A673 (cell line): Measurements from ENCODE around the gene SPSB1. TPM values are rescaled to one million over a fixed set of nuclear protein-coding genes. Genes with fewer than 3 reads are reported as not detected.

Experiments
- BruUV-seq: library from RNA; stranded (reverse); fragments of 400-500 nt; replicated peaks from 2 replicates; lab custom pipeline; 2021; lab: Mats Ljungman, UMichigan
- CTCF ChIA-PET: fragments of 300-600 bp; sonication (Branson Sonifier 250); formaldehyde crosslinking; loops from one replicate; lab custom pipeline; 2022; ENCODE audit warnings: antibody characterized with exemption; lab: Charles Lee
- POLR2A ChIA-PET: fragments of 300-600 bp; sonication (Branson Sonifier 250); formaldehyde crosslinking; loops from one replicate; lab custom pipeline; 2022; ENCODE audit warnings: antibody characterized with exemption; ENCODE audit not compliant: low non-redundant PET; lab: Charles Lee
- DNase-seq: peaks from one replicate; pipeline ENCODE4 v3.0.0-alpha.2; 2015; ENCODE audit warnings: low spot score
- H3K27ac ChIP-seq: fragments of 200-600 bp; sonication (generic); 2 replicates; pipeline ENCODE4 v1.5.1; 2016; ENCODE audit warnings: mixed run types, low read depth, mild to moderate bottlenecking, mixed read lengths, antibody characterized with exemption, low read length; ENCODE audit not compliant: poor library complexity, severe bottlenecking
- H3K27me3 ChIP-seq: fragments of 200-600 bp; sonication (generic); replicated peaks from 2 replicates; pipeline ENCODE4 v1.6.1; 2017; ENCODE audit warnings: mixed run types, low read depth, mild to moderate bottlenecking, mixed read lengths, antibody characterized with exemption, low read length; ENCODE audit not compliant: insufficient read depth, poor library complexity
- H3K36me3 ChIP-seq: fragments of 200-600 bp; sonication (generic); 2 replicates; pipeline ENCODE4 v1.6.1; 2016; ENCODE audit warnings: mixed run types, mild to moderate bottlenecking, mixed read lengths, antibody characterized with exemption, low read length; ENCODE audit not compliant: insufficient read depth, poor library complexity, severe bottlenecking
- H3K4me1 ChIP-seq: fragments of 200-600 bp; sonication (generic); 2 replicates; pipeline ENCODE4 v1.6.1; 2017; ENCODE audit warnings: mixed run types, mild to moderate bottlenecking, mixed read lengths, antibody characterized with exemption, low read length; ENCODE audit not compliant: insufficient read depth, poor library complexity, severe bottlenecking
- H3K4me3 ChIP-seq: fragments of 200-600 bp; sonication (generic); 2 replicates; pipeline ENCODE4 v1.5.1; 2016; ENCODE audit warnings: low read depth, mixed run types, mild to moderate bottlenecking, mixed read lengths, low read length; ENCODE audit not compliant: poor library complexity, severe bottlenecking
- H3K9me3 ChIP-seq: fragments of 200-600 bp; sonication (generic); 2 replicates; pipeline ENCODE4 v1.6.1; 2016; ENCODE audit warnings: mixed run types, low read depth, mild to moderate bottlenecking, mixed read lengths, antibody characterized with exemption, low read length; ENCODE audit not compliant: poor library complexity, severe bottlenecking
- EZH2 ChIP-seq: fragments of 200-600 bp; sonication (generic); IDR thresholded peaks from 2 replicates; pipeline ENCODE4 v1.6.1; 2017; ENCODE audit warnings: borderline replicate concordance, low read depth, mild to moderate bottlenecking, mixed read lengths, antibody characterized with exemption, low read length; ENCODE audit not compliant: poor library complexity, severe bottlenecking
- intact Hi-C: fragments of 100-400 bp; cut with micrococcal nuclease; formaldehyde crosslinking; loops from one replicate; pipeline ENCODE4 v1.10.0; 2022; ENCODE audit not compliant: unreplicated experiment
- total RNA-seq: library from RNA; stranded (reverse); gene quantifications from 2 replicates; pipeline ENCODE4 v1.2.3, GENCODE V29; 2021
- TF ChIP-seq, protein P1 (sequence below): fragments of 300-800, 200-600 bp; sonication (generic); conservative IDR thresholded peaks from 2 replicates; pipeline ENCODE4 v1.5.1; 2017; ENCODE audit warnings: low read depth, mild to moderate bottlenecking, antibody characterized with exemption, low read length, moderate library complexity, mixed read lengths

SPSB1 gene
- total RNA-seq, 1 experiment from 2014 or later, result 11.8 TPM

DNA sequence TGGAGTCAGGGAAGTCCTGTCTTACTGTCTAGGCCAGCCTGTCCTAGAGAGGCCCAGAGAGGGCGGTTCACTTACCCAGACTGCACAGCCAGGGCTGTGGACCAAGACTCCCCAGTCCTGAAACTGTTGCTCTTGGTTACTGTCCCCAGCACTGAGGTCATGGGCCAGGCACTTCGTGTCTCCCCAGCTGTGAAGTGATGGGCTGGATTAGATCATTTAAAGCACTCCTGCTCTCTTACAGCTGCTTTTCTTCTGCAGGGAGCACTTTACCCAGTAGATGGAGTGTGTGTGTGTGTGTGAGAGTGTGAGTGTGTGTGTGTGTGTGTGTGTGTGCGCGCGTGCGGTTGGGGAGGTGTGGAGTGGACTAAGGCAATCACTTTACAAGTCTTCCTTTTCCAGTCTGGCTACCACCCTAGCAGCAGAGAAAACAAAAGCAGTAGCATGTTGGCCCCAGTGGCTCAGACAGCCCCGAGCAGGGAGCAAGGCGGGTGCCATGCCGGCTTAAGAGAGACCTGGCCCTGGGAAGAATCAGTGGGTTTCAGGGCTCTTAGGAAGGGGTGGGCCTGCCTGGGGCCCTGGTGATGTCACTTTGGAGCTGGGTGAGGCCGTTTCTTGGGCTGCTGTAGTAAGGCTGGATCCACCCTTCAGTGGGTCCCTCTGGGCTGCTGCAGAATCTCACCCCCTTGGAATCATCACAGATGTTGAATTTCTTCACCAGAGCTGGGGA is 2.4 kb downstream of the SPSB1 start:
- Histone ChIP-seq H3K36me3 (no peaks in the 10 kb centered on the region), H3K9me3 (no peaks in the 10 kb centered on the region), H3K4me1 (peaks cover 21% of the 10 kb centered on the region), H3K27me3 (no peaks in the 10 kb centered on the region), H3K4me3 (no peak overlapping the region), H3K27ac (no peak overlapping the region)
- TF ChIP-seq, protein P1, sequence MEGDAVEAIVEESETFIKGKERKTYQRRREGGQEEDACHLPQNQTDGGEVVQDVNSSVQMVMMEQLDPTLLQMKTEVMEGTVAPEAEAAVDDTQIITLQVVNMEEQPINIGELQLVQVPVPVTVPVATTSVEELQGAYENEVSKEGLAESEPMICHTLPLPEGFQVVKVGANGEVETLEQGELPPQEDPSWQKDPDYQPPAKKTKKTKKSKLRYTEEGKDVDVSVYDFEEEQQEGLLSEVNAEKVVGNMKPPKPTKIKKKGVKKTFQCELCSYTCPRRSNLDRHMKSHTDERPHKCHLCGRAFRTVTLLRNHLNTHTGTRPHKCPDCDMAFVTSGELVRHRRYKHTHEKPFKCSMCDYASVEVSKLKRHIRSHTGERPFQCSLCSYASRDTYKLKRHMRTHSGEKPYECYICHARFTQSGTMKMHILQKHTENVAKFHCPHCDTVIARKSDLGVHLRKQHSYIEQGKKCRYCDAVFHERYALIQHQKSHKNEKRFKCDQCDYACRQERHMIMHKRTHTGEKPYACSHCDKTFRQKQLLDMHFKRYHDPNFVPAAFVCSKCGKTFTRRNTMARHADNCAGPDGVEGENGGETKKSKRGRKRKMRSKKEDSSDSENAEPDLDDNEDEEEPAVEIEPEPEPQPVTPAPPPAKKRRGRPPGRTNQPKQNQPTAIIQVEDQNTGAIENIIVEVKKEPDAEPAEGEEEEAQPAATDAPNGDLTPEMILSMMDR, result peak; percentile 32; the same call in 1 of the 2 replicates
- TF ChIP-seq EZH2, result no peak
- DNase-seq, result peak; percentile 57
- intact Hi-C loops, result loop anchor here (5.0 kb wide), 1 partner anchor 162 kb away; no protein-coding TSS in a partner anchor
- ChIA-PET CTCF (no interaction called here), POLR2A (interaction anchor here (0.6 kb wide), 1 partner anchor 113 kb away, joined by 4 read pairs; no protein-coding TSS in a partner anchor)
- no TSS peak for BruUV-seq

DNA sequence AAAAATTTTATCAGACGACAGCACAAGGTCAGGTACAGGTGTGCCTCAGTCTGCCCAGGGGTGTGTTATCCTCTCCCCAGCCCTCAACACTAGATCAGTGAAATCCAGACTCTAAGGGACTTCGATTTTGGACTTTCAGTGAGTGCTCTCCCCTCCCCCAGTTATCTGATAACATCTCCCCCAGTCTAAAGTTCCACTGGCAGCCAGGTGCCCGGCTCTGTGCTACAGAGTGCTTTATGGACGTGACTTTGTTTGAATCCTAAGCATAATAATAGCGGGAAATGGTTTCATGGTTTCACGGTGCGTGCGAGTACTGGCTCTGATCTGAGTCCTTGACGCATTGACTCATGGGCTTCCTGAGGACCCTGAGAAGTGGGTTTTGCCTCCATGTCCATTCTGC is 3.2 kb downstream of the SPSB1 start:
- DNase-seq, result no peak

DNA sequence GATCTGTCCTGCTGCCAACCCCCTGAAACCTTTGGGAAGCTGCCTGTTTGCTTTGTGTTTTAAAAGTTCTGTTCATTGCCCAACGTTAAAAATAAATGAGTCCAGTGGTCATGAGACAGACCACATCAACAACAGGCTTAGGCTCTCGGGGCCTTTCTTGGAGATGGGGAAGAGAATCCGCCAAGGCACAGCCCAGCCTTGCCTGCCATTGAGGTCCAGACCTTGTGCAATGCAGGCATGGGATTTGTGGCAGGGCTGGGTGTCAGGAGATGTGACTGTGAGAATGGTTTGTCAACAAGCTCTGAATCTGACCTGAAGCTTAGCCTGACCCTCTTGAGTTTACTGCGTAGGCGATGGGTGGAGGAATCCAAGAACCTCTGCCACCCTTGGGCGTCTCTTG is 4.2 kb downstream of the SPSB1 start:
- no peaks in the 10 kb centered on the region for H3K9me3 ChIP-seq
- CTCF ChIA-PET, result no interaction called here
- no peak for DNase-seq
- H3K27ac ChIP-seq, result no peak overlapping the region
- no TSS peak for BruUV-seq
- TF ChIP-seq EZH2, result no peak
- TF ChIP-seq, protein P1, result no peak
- intact Hi-C loops, result no loop called here
- H3K27me3 ChIP-seq, result no peaks in the 10 kb centered on the region
- no peak overlapping the region for H3K4me3 ChIP-seq
- H3K4me1 ChIP-seq, result peaks cover 19% of the 10 kb centered on the region
- no peaks in the 10 kb centered on the region for H3K36me3 ChIP-seq
- POLR2A ChIA-PET, result no interaction called here

More for the DNA sequence above, 3.2 kb downstream of the SPSB1 start:
- CTCF ChIA-PET, result no interaction called here
- TF ChIP-seq EZH2, result no peak
- TF ChIP-seq, protein P1, result no peak
- no peaks in the 10 kb centered on the region for H3K36me3 ChIP-seq
- H3K9me3 ChIP-seq, result no peaks in the 10 kb centered on the region
- no peaks in the 10 kb centered on the region for H3K27me3 ChIP-seq
- POLR2A ChIA-PET, result no interaction called here
- intact Hi-C loops, result no loop called here
- H3K4me1 ChIP-seq, result peaks cover 21% of the 10 kb centered on the region
- no peak overlapping the region for H3K27ac ChIP-seq
- BruUV-seq, result no TSS peak
- no peak overlapping the region for H3K4me3 ChIP-seq
